ES-I3 (cell line): ENCODE data around the gene MDFIC.

Experiments used
- H3K36me3 ChIP-seq: 2 replicates; pipeline ENCODE4 v1.6.1; 2013; ENCODE audit warnings: mild to moderate bottlenecking, low read length, control low read depth, moderate library complexity; ENCODE audit not compliant: insufficient read depth
- H3K4me1 ChIP-seq: 2 replicates; pipeline ENCODE4 v1.6.1; 2013; ENCODE audit warnings: mild to moderate bottlenecking, control low read depth, low read length; ENCODE audit not compliant: insufficient read depth
- H3K9ac ChIP-seq: 2 replicates; pipeline ENCODE4 v1.6.1; 2013; ENCODE audit warnings: low read depth, mild to moderate bottlenecking, low read length, moderate library complexity
- H3K9me3 ChIP-seq: 2 replicates; pipeline ENCODE4 v1.6.1; 2013; ENCODE audit warnings: mild to moderate bottlenecking, low read length, moderate library complexity; ENCODE audit not compliant: control insufficient read depth, insufficient read depth

The MDFIC gene

GRCh38 chr7:114979803-114980507 lies 58.1 kb downstream of the MDFIC start:
- no peaks in the 10 kb centered on the region for H3K9me3 ChIP-seq
- no peak overlapping the region for H3K9ac ChIP-seq
- H3K36me3 ChIP-seq, result no peaks in the 10 kb centered on the region
- peaks cover 4% of the 10 kb centered on the region; the same call in 1 of the 2 replicates for H3K4me1 ChIP-seq

DNA sequence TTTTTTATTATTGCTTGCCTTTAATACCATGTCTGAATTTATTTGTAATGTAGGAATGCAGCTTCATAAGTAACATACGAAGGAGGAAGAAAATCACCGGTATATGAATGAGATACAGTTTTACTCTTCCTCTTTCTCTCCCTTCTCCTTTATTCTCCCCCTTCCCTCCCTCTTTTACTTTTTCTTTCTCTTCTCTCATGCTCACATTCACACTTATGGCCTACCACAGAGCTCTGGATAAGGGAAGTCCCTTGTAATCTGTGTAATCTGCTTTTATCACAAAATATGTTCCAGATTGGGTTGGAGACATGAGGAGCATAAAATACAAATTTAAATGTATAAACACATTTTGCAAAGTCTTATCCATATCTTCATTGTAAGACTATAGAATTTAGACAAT lies 59.4 kb downstream of the MDFIC start:
- H3K9me3 ChIP-seq, result no peaks in the 10 kb centered on the region
- no peaks in the 10 kb centered on the region for H3K36me3 ChIP-seq
- H3K9ac ChIP-seq, result no peak overlapping the region
- H3K4me1 ChIP-seq, result peaks cover 9% of the 10 kb centered on the region

DNA sequence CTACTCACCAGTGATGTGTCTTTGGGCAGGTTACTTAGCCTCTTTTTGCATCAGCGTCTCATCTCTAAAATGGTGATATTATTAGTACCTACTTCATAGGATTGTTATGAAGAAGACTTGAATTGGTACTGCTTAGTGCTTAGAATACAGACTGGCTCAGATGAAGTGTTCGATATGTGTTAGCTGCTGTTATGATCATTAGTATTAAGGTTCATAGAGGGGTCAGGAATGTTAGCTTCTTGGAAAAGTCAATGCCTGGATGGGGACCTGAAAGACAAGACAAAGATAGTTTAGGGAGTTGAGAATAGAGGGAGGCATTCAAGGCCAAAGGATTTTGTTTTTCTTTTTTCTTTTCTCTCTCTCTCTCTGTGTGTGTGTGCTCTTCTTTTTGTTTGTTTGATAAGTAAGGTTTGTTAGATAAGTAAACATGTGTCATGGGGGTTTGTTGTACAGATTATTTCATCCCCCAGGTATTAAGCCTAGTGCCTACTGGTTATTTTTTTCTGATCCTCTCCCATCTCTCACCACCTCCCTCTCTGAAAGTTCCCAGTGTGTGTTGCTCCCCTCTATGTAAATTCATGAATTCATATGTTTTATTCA lies 63.3 kb downstream of the MDFIC start:
- Histone ChIP-seq H3K36me3 (no peaks in the 10 kb centered on the region), H3K4me1 (peaks cover 16% of the 10 kb centered on the region), H3K9ac (no peak overlapping the region), H3K9me3 (no peaks in the 10 kb centered on the region)

GRCh38 chr7:114986190-114987180 lies 64.6 kb downstream of the MDFIC start:
- H3K4me1 ChIP-seq, result peaks cover 16% of the 10 kb centered on the region
- H3K36me3 ChIP-seq, result no peaks in the 10 kb centered on the region
- H3K9me3 ChIP-seq, result no peaks in the 10 kb centered on the region
- no peak overlapping the region for H3K9ac ChIP-seq

- Histone ChIP-seq H3K4me1 (peaks cover 16% of the 10 kb centered on the region), H3K9ac (no peak overlapping the region), H3K9me3 (no peaks in the 10 kb centered on the region), H3K36me3 (no peaks in the 10 kb centered on the region)
Measured at GRCh38 chr7:114988026-114988425, 66.1 kb downstream of the MDFIC start.

DNA sequence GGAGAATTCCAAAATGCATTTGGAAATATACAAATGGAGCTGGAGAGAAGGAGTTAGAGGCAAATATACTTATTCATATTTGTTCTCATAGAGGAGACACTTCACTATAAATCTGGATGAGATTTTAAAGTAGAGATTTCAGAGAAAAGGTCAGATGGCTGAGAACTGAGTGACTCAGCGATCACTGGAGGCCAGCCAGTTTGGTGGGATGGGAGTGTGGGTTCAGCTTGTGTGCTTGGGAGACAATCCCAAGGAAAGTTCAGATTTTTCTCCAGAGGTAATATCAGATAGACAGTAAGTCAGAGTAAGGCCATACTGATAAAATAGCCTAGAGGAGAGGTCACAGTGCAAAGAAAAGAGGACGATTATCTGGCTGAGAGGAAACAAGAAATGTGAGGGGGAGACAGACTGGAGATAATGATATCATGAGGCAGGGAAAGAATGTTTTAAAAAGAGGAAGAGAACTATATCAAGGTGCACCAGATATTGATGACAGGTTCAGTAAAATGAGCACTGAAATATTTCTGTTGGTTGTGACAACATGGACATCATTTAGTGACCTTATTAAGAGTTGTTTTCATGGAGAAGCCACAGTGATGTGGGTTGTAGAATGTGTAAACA lies 67.0 kb downstream of the MDFIC start:
- Histone ChIP-seq H3K9me3 (no peaks in the 10 kb centered on the region), H3K9ac (no peak overlapping the region), H3K4me1 (peaks cover 16% of the 10 kb centered on the region), H3K36me3 (no peaks in the 10 kb centered on the region)

GRCh38 chr7:114989531-114989930 lies 67.6 kb downstream of the MDFIC start:
- Histone ChIP-seq H3K36me3 (no peaks in the 10 kb centered on the region), H3K9ac (no peak overlapping the region), H3K4me1 (peaks cover 16% of the 10 kb centered on the region), H3K9me3 (no peaks in the 10 kb centered on the region)

DNA sequence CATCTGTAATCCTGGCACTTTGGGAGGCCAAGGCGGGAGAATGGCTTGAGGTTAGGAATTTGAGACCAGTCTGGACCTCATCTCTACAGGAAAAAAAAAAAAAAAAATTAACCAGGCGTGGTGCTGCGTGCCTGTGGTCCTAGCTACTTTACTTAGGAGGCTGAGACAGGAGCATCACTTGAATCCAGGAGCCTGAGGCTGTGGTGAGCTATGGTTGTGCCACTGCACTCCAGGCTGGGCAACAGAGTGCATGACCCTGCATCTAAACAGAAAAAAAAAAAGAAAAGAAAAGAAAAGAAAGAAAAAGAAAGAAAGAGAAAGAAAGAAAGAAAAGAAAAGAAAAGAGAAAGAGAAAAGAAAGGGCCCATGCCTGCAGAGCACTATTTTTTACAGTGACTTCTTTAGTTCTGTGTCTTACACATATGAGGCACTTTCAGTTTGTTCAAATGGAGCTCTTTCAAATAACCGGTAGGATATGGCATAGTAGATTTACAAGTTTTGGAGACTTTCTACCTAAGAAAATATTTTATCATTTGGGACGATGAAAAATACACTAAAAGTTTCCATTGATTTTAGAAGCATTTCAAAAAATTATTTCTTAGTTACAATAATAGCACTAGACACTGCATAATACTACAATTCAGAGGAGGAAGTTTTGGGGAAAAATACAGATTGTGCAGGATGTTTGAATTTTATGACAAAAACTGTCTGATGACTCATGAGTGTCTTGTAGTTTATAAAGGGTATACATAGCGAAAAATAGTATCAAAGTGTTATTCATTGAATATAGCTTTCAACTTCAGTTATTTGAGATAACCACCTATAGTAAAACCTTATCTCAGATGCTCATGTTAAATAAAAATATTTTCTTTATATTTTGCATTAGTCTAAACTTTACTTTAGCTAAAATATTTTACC lies 75.9 kb downstream of the MDFIC start:
- Histone ChIP-seq H3K9me3 (no peaks in the 10 kb centered on the region), H3K36me3 (no peaks in the 10 kb centered on the region), H3K4me1 (no peaks in the 10 kb centered on the region; the same call in 1 of the 2 replicates), H3K9ac (no peak overlapping the region)

DNA sequence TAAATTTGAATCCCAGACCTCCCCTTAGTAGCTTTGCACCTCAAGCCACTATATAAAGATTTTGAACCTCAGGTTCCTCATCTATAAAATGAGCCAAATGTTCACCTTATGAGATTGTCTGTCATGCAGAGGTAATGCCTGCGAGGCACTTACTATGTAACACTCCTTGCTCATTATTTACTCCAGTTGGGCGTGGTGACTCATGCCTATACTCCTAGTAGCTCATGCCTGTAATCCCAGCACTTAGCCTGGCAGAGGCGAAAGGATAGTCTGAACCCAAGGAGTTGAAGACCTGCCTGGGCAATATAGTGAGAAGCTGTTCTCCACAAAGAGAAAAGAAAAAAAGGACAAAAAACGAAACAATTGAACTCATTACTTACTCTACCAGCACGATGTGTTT lies 82.2 kb downstream of the MDFIC start:
- H3K9me3 ChIP-seq, result no peaks in the 10 kb centered on the region

GRCh38 chr7:115005251-115005650 lies 83.4 kb downstream of the MDFIC start:
- Histone ChIP-seq H3K36me3 (no peaks in the 10 kb centered on the region), H3K9ac (no peak overlapping the region), H3K4me1 (peaks cover 21% of the 10 kb centered on the region), H3K9me3 (no peaks in the 10 kb centered on the region)

More for the DNA sequence above, 82.2 kb downstream of the MDFIC start:
- H3K9ac ChIP-seq, result no peak overlapping the region
- peaks cover 15% of the 10 kb centered on the region for H3K4me1 ChIP-seq
- no peaks in the 10 kb centered on the region for H3K36me3 ChIP-seq

DNA sequence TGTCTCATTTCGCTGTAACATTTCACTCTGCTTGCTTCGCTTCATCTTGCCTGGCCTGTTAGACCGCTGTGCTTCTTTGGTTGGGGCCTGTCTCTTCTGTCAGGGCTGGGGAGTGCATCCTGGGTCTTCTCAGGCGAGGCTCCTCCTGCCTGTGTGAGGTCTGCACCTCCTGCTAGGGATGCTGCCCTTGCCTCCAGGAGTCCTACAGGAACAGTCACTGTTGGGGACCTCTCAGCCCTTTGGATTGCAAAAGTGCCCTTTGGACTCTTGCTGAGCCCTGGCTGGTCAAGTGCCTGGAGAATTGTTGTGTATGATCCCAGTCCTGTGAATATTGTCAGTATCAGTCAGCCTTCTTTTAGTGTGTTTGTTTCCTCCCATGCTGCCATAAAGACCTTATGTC lies 84.1 kb downstream of the MDFIC start:
- no peak overlapping the region for H3K9ac ChIP-seq
- H3K4me1 ChIP-seq, result peaks cover 21% of the 10 kb centered on the region
- no peaks in the 10 kb centered on the region for H3K36me3 ChIP-seq
- H3K9me3 ChIP-seq, result no peaks in the 10 kb centered on the region

- no peaks in the 10 kb centered on the region for H3K9me3 ChIP-seq
- no peaks in the 10 kb centered on the region for H3K36me3 ChIP-seq
- peaks cover 21% of the 10 kb centered on the region for H3K4me1 ChIP-seq
- no peak overlapping the region for H3K9ac ChIP-seq
Measured at GRCh38 chr7:115007751-115008150, 85.9 kb downstream of the MDFIC start.

GRCh38 chr7:115008465-115009114 lies 86.7 kb downstream of the MDFIC start:
- Histone ChIP-seq H3K9ac (no peak overlapping the region), H3K36me3 (no peaks in the 10 kb centered on the region), H3K9me3 (no peaks in the 10 kb centered on the region), H3K4me1 (peaks cover 21% of the 10 kb centered on the region)
